ENCODE data around the gene DAAM2.

Gene DAAM2

DNA sequence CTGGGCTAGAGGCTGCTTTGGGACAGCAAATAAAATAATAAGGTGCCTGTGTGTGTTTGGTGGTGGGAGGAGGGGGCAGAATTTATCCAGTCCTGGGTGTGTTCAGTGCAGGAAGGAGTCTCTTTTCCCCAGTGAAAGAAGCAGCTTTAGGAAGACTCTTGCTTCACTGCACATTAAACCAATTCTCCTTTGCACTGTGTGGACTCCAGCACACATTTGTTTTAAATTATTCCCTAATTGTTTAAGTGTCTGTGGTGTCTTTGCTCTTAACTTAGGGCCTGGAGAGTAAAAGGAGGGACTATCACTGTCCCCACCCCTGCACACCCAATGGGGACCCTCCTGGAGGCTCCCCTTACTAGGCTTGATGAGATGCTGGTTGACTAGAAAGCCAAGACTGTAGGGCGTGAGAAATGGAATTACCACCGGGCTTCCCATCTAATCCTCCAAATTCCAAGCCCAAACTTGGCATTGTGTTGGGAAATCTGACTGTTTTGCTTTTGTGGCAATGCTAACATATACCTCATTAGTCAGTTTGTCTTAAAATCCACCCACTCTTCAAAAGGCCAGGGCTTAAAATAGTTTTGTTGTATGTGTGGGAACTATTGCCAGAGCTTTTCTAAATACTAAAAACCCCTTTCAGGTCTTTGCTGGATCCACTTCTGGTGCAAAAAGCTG lies 13.5 kb upstream of the DAAM2 start:
- Histone ChIP-seq H3K36me3 (no peaks in the 10 kb centered on the region), H3K4me1 (no peaks in the 10 kb centered on the region), H3K4me2 (no peak overlapping the region), H3K9me3 (replicated peaks in 1 of 11) (peaks cover 0 to 16% (median 7%) of the 10 kb centered on the region in 11 experiments; a peak in 5 of 22 replicates), H3K4me3 (no peak overlapping the region), H3K27me3 (no peaks in the 10 kb centered on the region), H4K20me1 (no peaks in the 10 kb centered on the region), H3K9ac (no peak overlapping the region), H3K27ac (no peak overlapping the region)
- no peak for TF ChIP-seq Cebpa-rat (IDR thresholded peaks at IDR 0.05)

DNA sequence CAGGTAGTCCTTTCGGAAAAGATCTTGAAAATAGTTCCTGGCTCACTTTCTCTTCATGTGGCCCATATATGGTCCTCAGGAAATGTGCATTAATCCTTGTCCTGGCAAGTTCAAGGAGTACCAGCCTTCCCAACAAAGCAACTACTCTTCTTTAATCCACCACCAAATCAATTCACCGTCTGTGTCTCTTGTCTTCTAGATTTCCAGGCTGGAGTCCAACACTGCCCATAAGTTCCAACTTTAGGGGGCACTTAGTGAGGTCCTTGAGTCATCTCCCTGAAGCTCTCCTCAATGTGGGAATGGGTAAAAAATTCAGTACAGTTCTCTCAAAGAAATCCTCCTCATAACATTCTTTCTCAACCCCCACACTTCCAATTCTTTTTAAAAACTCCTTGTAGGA lies 6.9 kb upstream of the DAAM2 start:
- no peak overlapping the region for H3K27ac ChIP-seq

DNA sequence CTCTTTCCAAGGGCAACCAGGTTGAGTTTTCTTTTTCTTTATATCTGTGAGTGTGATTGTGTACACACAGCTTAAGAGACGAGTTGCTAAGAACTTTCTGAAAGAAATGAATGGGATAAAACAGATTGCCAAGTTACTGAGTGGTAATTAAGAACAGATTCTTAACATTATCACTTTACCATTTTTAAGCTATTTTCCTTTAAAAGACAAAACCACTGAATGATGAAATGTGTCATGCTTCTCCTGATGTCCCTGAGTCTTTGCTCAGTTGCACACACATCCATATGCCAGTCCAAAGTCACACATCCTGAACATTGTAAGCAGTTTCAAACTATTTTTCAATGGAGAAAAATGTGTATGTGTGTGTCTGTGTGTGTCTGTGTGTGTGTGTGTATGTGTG lies 5.5 kb upstream of the DAAM2 start:
- Histone ChIP-seq H3K27me3 (peaks cover 12 to 14% (median 13%) of the 10 kb centered on the region in 11 experiments), H3K27ac (no peak overlapping the region)

More for the DNA sequence above, 6.9 kb upstream of the DAAM2 start:
- Histone ChIP-seq H3K4me3 (no peak overlapping the region), H3K27me3 (peaks cover 0 to under 1% (median 0%) of the 10 kb centered on the region in 11 experiments; a peak in 2 of 22 replicates), H4K20me1 (no peaks in the 10 kb centered on the region), H3K36me3 (no peaks in the 10 kb centered on the region), H3K9me3 (replicated peaks in 1 of 11) (peaks cover 0 to 13% (median 4%) of the 10 kb centered on the region in 11 experiments; a peak in 5 of 22 replicates), H3K4me1 (no peaks in the 10 kb centered on the region), H3K9ac (no peak overlapping the region), H3K4me2 (no peak overlapping the region)
- TF ChIP-seq Cebpa-rat (IDR thresholded peaks at IDR 0.05): no peak

DNA sequence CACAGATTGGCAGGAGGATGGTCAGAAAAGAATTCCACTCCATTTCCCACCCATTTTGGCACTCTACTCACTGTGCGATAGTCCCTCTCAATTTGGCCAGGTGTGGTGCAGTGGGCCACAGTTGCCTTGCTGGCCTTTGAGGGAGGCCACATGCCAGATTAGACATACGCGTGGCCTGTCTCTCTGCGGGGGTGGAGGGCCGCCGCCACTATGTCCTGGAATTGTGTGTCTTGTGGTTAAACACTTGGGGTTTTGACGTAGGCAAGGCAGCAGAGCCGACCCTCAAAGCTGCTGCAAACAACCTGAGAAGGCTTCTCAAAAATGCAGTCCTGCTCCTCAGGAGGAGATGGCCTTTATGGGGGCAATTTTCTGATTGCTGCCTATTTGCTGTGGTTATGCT lies 4.9 kb upstream of the DAAM2 start:
- Histone ChIP-seq H3K4me2 (no peak overlapping the region), H3K27ac (no peak overlapping the region), H3K4me3 (no peak overlapping the region), H3K9me3 (replicated peaks in 1 of 11) (peaks cover 0 to 10% (median 0%) of the 10 kb centered on the region in 11 experiments; a peak in 6 of 22 replicates), H3K4me1 (peaks cover 0 to 5% (median 0%) of the 10 kb centered on the region in 10 experiments; a peak in 1 of 20 replicates), H3K27me3 (peaks cover 19 to 21% (median 20%) of the 10 kb centered on the region in 11 experiments), H3K9ac (no peak overlapping the region), H4K20me1 (peaks cover 0 to 2% (median 0%) of the 10 kb centered on the region in 11 experiments; a peak in 2 of 22 replicates), H3K36me3 (no peaks in the 10 kb centered on the region)
- TF ChIP-seq Cebpa-rat (IDR thresholded peaks at IDR 0.05): no peak

More for the DNA sequence above, 5.5 kb upstream of the DAAM2 start:
- peaks cover 0 to 10% (median 0%) of the 10 kb centered on the region in 11 experiments; a peak in 4 of 22 replicates for H3K9me3 ChIP-seq (replicated peaks in 1 of 11)
- no peak overlapping the region for H3K4me3 ChIP-seq
- H3K4me2 ChIP-seq: no peak overlapping the region
- no peak overlapping the region for H3K9ac ChIP-seq
- no peaks in the 10 kb centered on the region for H3K4me1 ChIP-seq
- TF ChIP-seq Cebpa-rat (IDR thresholded peaks at IDR 0.05): no peak
- H4K20me1 ChIP-seq: no peaks in the 10 kb centered on the region; a peak in 1 of 22 replicates
- H3K36me3 ChIP-seq: no peaks in the 10 kb centered on the region

DNA sequence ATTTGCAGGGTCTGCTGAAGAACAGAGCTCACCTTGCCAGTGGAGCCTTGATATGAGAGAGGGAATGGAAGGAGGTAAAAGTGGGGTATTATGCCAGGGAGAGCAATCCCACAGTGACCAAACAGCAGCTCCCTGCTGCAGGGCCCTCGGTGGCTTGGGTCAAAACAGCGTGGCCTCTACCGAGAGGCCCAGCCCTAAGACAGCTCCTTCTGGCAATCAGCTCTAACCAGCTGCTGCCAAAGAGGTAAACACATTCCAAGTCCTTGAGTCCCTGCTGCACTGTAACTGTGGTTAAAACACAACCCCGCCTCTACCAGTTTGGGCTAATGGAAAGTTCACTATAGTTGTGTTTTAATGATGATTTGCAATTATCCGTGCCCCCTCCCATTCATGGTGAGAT lies 1.4 kb upstream of the DAAM2 start:
- Histone ChIP-seq H3K4me2 (no peak overlapping the region), H4K20me1 (peaks cover 0 to 9% (median 0%) of the 10 kb centered on the region in 11 experiments; a peak in 2 of 22 replicates), H3K4me3 (no peak overlapping the region), H3K36me3 (no peaks in the 10 kb centered on the region), H3K27ac (no peak overlapping the region), H3K9ac (no peak overlapping the region), H3K9me3 (replicated peaks in 1 of 11) (peaks cover 0 to 4% (median 0%) of the 10 kb centered on the region in 11 experiments; a peak in 2 of 22 replicates), H3K27me3 (peaks cover 45 to 54% (median 51%) of the 10 kb centered on the region in 11 experiments), H3K4me1 (peaks cover 0 to 9% (median 0%) of the 10 kb centered on the region in 10 experiments; a peak in 1 of 20 replicates)
- TF ChIP-seq Cebpa-rat (IDR thresholded peaks at IDR 0.05): no peak

DNA sequence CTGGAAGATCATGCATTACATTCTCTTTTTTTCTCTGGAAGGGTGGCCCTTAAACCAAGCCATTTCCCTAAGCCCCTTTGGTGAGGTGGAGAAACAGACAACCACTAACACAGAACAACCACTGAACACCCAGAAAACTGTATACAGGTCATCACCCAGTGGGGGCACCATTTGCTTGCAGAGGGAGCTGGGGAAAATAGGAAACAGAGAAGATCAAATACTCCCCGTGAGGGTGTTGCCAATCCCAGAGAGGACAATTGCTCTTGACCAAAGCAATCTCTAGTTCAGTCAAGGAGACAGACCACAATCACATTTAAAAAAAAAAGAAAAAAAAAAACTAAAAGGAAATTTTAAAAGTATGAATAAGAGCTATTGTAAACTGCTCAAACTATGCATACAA lies 865 bp upstream of the DAAM2 start:
- Histone ChIP-seq H3K36me3 (no peaks in the 10 kb centered on the region), H3K9me3 (replicated peaks in 1 of 11) (peaks cover 0 to 4% (median 0%) of the 10 kb centered on the region in 11 experiments; a peak in 2 of 22 replicates), H3K27me3 (peaks cover 45 to 54% (median 51%) of the 10 kb centered on the region in 11 experiments), H3K4me2 (no peak overlapping the region), H3K4me1 (peaks cover 0 to 9% (median 0%) of the 10 kb centered on the region in 10 experiments; a peak in 1 of 20 replicates), H3K9ac (no peak overlapping the region), H3K4me3 (no peak overlapping the region), H3K27ac (no peak overlapping the region), H4K20me1 (peaks cover 0 to 9% (median 0%) of the 10 kb centered on the region in 11 experiments; a peak in 2 of 22 replicates)
- no peak for TF ChIP-seq Cebpa-rat (IDR thresholded peaks at IDR 0.05)

DNA sequence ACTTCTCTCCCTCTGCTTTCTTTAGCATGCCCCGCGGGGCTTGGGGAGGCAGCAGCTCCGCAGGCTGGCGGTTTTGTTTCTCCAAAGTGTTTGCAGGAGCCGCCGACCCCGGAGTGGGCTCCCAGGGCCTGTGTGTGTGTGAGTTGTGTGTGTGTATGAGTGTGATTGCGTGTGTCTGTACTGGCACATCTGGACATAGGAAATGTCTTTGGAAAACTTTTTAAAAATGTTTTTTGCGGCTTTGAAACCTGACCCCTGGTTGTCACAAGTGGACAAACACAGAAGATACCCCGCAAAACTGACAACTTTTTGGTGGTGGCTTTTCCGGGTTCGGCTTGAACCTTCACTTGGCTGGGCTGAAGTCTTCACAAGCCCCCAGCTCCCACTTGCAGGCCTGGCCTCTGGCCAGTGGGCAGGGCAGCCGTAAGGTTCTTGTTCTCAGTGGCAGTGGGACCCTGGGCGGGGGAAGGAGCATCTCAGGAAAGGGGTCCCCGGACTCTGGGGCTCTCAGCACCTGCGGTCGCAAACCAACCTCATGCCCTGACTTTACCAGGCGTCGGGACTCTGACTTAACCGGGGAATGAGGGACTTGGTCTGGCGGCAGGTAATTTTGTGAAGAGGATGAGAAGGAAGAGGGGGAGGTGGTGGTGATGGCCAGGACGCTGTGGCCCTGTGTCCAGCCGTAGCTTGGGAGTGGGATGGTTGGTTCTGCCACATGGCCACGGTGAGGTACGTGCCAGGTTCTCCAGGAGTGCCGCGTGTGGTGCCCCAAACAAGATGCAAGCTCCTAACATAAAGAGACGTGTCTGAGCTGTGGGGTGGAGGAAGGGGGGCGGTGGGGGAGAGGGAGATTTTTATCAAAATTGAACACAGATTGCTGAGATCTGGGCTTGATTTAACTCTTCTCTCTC lies 619 bp downstream of the DAAM2 start:
- Histone ChIP-seq H3K36me3 (no peaks in the 10 kb centered on the region), H3K27me3 (peaks cover 45 to 54% (median 51%) of the 10 kb centered on the region in 11 experiments), H3K9me3 (replicated peaks in 1 of 11) (peaks cover 0 to 4% (median 0%) of the 10 kb centered on the region in 11 experiments; a peak in 2 of 22 replicates), H3K4me2 (peak overlapping the region; percentile 41 to 83 (median 67)), H4K20me1 (peaks cover 0 to 9% (median 0%) of the 10 kb centered on the region in 11 experiments; a peak in 2 of 22 replicates), H3K27ac (no peak overlapping the region), H3K4me3 (peak overlapping the region; percentile 35 to 63 (median 51)), H3K9ac (peak overlapping the region in 3 of 11 experiments; percentile 37 to 53 (median 46); a peak in 4 of 22 replicates), H3K4me1 (peaks cover 0 to 9% (median 0%) of the 10 kb centered on the region in 10 experiments; a peak in 1 of 20 replicates)
- TF ChIP-seq Cebpa-rat (IDR thresholded peaks at IDR 0.05): no peak

DNA sequence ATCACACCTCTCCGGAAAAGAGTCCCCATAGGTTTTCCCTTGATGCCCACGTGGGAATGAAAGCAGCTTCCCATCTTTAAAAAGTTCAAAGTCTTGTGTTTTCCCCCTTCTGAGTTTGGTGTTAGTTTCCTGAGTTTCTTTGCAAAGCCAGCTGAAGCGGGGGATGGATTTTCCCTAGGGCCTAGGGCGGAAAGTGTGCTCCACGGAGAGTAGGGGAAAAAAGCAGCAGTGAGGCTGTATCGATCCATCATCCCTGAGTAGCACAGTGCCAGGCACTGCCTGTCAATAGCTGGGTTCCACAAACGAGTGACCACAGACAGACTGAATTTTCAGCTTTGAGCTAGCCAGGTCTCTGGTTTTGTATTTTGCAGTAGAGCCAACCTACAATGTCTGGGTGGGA lies 1.3 kb downstream of the DAAM2 start:
- H3K27me3 ChIP-seq: peaks cover 45 to 54% (median 51%) of the 10 kb centered on the region in 11 experiments
- H4K20me1 ChIP-seq: peaks cover 0 to 9% (median 0%) of the 10 kb centered on the region in 11 experiments; a peak in 2 of 22 replicates

More for the DNA sequence above, 1.3 kb downstream of the DAAM2 start:
- H3K27ac ChIP-seq: no peak overlapping the region
- H3K9ac ChIP-seq: no peak overlapping the region
- H3K4me1 ChIP-seq: peaks cover 0 to 9% (median 0%) of the 10 kb centered on the region in 10 experiments; a peak in 1 of 20 replicates
- no peak overlapping the region for H3K4me2 ChIP-seq
- H3K36me3 ChIP-seq: no peaks in the 10 kb centered on the region
- TF ChIP-seq Cebpa-rat (IDR thresholded peaks at IDR 0.05): no peak
- H3K4me3 ChIP-seq: no peak overlapping the region
- peaks cover 0 to 4% (median 0%) of the 10 kb centered on the region in 11 experiments; a peak in 2 of 22 replicates for H3K9me3 ChIP-seq (replicated peaks in 1 of 11)

All from BLaER1 treated with 17β-estradiol and CSF1 and Interleukin-3, amounts not matched to agents 10 nM and 100 nM (cell line).